Colon (tissue), 2 donors: Measurements from ENCODE around the gene UQCR10.
"Not testable (repeated sequence)": the region's sequence is repeated elsewhere in the genome, so short reads cannot be mapped to it uniquely, and the experiment has no call there.

Experiments used
- FAIRE-seq: peaks from 2 replicates; lab custom pipeline; 2012; peaks lifted over from hg19 to GRCh38; lab: Jason Lieb, UNC
- donor health status: control.
- donor health status: control.

The UQCR10 gene

GRCh38 chr22:29737251-29738117 lies 29.7 kb upstream of the UQCR10 start:
- FAIRE-seq: no peak

- FAIRE-seq: no peak
These were observed 28.9 kb upstream of the UQCR10 start for GRCh38 chr22:29738118-29738815.

GRCh38 chr22:29739346-29739875 lies 27.8 kb upstream of the UQCR10 start:
- no peak for FAIRE-seq

- no peak for FAIRE-seq
These were observed 27.0 kb upstream of the UQCR10 start for GRCh38 chr22:29740216-29740615.

- FAIRE-seq: no peak
These were observed 25.2 kb upstream of the UQCR10 start for GRCh38 chr22:29741926-29742325.

- FAIRE-seq: no peak
These were observed 24.8 kb upstream of the UQCR10 start for GRCh38 chr22:29742326-29742725.

GRCh38 chr22:29744902-29745301 lies 22.3 kb upstream of the UQCR10 start:
- FAIRE-seq: no peak

GRCh38 chr22:29747832-29748231 lies 19.3 kb upstream of the UQCR10 start:
- no peak for FAIRE-seq

- no peak for FAIRE-seq
These were observed 18.8 kb upstream of the UQCR10 start for GRCh38 chr22:29748248-29748893.

GRCh38 chr22:29750029-29750428 lies 17.1 kb upstream of the UQCR10 start:
- no peak for FAIRE-seq

- FAIRE-seq: no peak
These were observed 16.3 kb upstream of the UQCR10 start for GRCh38 chr22:29750559-29751538.

GRCh38 chr22:29751669-29752068 lies 15.5 kb upstream of the UQCR10 start:
- FAIRE-seq: no peak

GRCh38 chr22:29753808-29754657 lies 13.1 kb upstream of the UQCR10 start:
- no peak for FAIRE-seq

GRCh38 chr22:29754658-29755395 lies 12.3 kb upstream of the UQCR10 start:
- not testable (repeated sequence) for FAIRE-seq

- no peak for FAIRE-seq
These were observed 11.3 kb upstream of the UQCR10 start for GRCh38 chr22:29755889-29756288.

GRCh38 chr22:29756341-29756740 lies 10.8 kb upstream of the UQCR10 start:
- no peak for FAIRE-seq

GRCh38 chr22:29757096-29757495 lies 10.1 kb upstream of the UQCR10 start:
- FAIRE-seq: no peak

GRCh38 chr22:29758068-29758622 lies 9.0 kb upstream of the UQCR10 start:
- FAIRE-seq: no peak

- FAIRE-seq: no peak
These were observed 8.2 kb upstream of the UQCR10 start for GRCh38 chr22:29758959-29759358.
